ENCODE results near the gene DGKI.

- TF ChIP-seq, protein P1, sequence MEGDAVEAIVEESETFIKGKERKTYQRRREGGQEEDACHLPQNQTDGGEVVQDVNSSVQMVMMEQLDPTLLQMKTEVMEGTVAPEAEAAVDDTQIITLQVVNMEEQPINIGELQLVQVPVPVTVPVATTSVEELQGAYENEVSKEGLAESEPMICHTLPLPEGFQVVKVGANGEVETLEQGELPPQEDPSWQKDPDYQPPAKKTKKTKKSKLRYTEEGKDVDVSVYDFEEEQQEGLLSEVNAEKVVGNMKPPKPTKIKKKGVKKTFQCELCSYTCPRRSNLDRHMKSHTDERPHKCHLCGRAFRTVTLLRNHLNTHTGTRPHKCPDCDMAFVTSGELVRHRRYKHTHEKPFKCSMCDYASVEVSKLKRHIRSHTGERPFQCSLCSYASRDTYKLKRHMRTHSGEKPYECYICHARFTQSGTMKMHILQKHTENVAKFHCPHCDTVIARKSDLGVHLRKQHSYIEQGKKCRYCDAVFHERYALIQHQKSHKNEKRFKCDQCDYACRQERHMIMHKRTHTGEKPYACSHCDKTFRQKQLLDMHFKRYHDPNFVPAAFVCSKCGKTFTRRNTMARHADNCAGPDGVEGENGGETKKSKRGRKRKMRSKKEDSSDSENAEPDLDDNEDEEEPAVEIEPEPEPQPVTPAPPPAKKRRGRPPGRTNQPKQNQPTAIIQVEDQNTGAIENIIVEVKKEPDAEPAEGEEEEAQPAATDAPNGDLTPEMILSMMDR (IDR thresholded peaks at IDR 0.05): peak in 4 of 12 donors; percentile 15 to 29 (median 26)
- no peak for TF ChIP-seq POLR2A (IDR thresholded peaks at IDR 0.05)
These were observed 358.7 kb downstream of the DGKI start for GRCh38 chr7:137488038-137488437.
